ENCODE data around the gene CCDC170.

DNA sequence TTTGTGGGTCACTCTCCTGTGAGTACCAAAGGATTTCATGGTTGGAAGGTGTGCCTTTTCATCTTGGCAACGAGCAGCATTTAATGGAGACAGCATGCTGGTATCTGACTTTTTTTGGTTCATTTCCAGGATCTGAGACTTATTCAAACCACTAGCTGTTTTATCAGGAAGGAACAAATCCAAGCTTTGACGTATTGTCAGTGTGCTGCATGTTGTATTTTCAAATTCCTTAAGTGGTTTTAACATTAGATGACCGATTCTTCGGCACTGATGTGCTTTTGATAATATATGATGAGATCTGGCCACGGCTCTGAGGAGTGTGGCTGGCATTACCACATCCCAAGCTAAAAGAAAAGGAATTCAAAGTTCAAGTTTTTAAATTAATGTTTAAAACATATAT, 48.3 kb upstream of the CCDC170 start:
- TF ChIP-seq EP300 (IDR thresholded peaks at IDR 0.05), result no peak
- TF ChIP-seq, protein P1, sequence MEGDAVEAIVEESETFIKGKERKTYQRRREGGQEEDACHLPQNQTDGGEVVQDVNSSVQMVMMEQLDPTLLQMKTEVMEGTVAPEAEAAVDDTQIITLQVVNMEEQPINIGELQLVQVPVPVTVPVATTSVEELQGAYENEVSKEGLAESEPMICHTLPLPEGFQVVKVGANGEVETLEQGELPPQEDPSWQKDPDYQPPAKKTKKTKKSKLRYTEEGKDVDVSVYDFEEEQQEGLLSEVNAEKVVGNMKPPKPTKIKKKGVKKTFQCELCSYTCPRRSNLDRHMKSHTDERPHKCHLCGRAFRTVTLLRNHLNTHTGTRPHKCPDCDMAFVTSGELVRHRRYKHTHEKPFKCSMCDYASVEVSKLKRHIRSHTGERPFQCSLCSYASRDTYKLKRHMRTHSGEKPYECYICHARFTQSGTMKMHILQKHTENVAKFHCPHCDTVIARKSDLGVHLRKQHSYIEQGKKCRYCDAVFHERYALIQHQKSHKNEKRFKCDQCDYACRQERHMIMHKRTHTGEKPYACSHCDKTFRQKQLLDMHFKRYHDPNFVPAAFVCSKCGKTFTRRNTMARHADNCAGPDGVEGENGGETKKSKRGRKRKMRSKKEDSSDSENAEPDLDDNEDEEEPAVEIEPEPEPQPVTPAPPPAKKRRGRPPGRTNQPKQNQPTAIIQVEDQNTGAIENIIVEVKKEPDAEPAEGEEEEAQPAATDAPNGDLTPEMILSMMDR (IDR thresholded peaks at IDR 0.05), result no peak
